ENCODE measurements around the gene BDKRB1.
"Not testable (repeated sequence)": the region's sequence is repeated elsewhere in the genome, so short reads cannot be mapped to it uniquely, and the experiment has no call there.

Gene BDKRB1

DNA sequence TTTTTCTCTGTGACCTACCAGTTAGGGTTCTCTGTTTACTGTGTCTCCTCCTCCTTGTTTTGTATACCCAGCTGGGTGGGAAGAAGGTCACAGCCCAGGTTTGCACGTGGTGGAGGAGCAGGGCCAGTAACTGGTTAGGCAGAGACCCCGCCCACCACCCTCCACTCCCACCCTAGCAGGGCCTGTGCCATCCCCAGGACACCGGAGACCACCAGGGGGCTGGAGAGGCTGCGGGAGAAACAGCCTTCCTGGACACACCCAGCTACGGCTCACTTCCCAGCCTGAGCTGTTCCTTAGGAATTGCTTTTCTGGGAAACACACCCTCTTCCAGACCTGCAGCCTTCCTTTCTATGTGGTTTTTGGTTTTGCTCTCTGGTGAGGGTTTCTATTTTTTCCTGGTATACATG is 30.3 kb upstream of the BDKRB1 start:
- ATAC-seq, result no peak

GRCh38 chr14:96227428-96227827 is 28.6 kb upstream of the BDKRB1 start:
- H3K27me3 Mint-ChIP-seq, result peaks cover 15% of the 10 kb centered on the region
- no peak for ATAC-seq
- H3K4me3 Mint-ChIP-seq, result no peak overlapping the region
- no peak overlapping the region for H3K27ac Mint-ChIP-seq
- no peaks in the 10 kb centered on the region for H3K4me1 Mint-ChIP-seq
- no peaks in the 10 kb centered on the region for H3K36me3 Mint-ChIP-seq
- H3K9me3 Mint-ChIP-seq, result peaks cover 8% of the 10 kb centered on the region

More for the DNA sequence above, 30.3 kb upstream of the BDKRB1 start:
- no peak overlapping the region for H3K27ac Mint-ChIP-seq
- peaks cover 8% of the 10 kb centered on the region for H3K9me3 Mint-ChIP-seq
- peaks cover 28% of the 10 kb centered on the region for H3K27me3 Mint-ChIP-seq
- H3K4me3 Mint-ChIP-seq, result no peak overlapping the region
- no peaks in the 10 kb centered on the region for H3K4me1 Mint-ChIP-seq
- H3K36me3 Mint-ChIP-seq, result no peaks in the 10 kb centered on the region

GRCh38 chr14:96229315-96229714 is 26.7 kb upstream of the BDKRB1 start:
- H3K4me1 Mint-ChIP-seq, result no peaks in the 10 kb centered on the region
- H3K9me3 Mint-ChIP-seq, result peaks cover 8% of the 10 kb centered on the region
- no peak for ATAC-seq
- H3K27ac Mint-ChIP-seq, result no peak overlapping the region
- no peak overlapping the region for H3K4me3 Mint-ChIP-seq
- no peaks in the 10 kb centered on the region for H3K36me3 Mint-ChIP-seq
- peaks cover 15% of the 10 kb centered on the region for H3K27me3 Mint-ChIP-seq

GRCh38 chr14:96231056-96231455 is 25.0 kb upstream of the BDKRB1 start:
- Mint-ChIP-seq H3K27me3 (peaks cover under 1% of the 10 kb centered on the region), H3K4me1 (no peaks in the 10 kb centered on the region), H3K36me3 (no peaks in the 10 kb centered on the region), H3K4me3 (no peak overlapping the region), H3K9me3 (peaks cover 8% of the 10 kb centered on the region), H3K27ac (no peak overlapping the region)
- no peak for ATAC-seq

GRCh38 chr14:96231526-96232130 is 24.4 kb upstream of the BDKRB1 start:
- no peak for ATAC-seq
- Mint-ChIP-seq H3K27me3 (no peaks in the 10 kb centered on the region), H3K4me3 (no peak overlapping the region), H3K36me3 (no peaks in the 10 kb centered on the region), H3K9me3 (peaks cover 8% of the 10 kb centered on the region), H3K4me1 (no peaks in the 10 kb centered on the region), H3K27ac (no peak overlapping the region)

- peaks cover 6% of the 10 kb centered on the region for H3K9me3 Mint-ChIP-seq
- H3K4me1 Mint-ChIP-seq, result no peaks in the 10 kb centered on the region
- H3K27ac Mint-ChIP-seq, result no peak overlapping the region
- H3K36me3 Mint-ChIP-seq, result no peaks in the 10 kb centered on the region
- no peaks in the 10 kb centered on the region for H3K27me3 Mint-ChIP-seq
- H3K4me3 Mint-ChIP-seq, result no peak overlapping the region
- no peak for ATAC-seq
These were observed 23.5 kb upstream of the BDKRB1 start for GRCh38 chr14:96232506-96232905.

DNA sequence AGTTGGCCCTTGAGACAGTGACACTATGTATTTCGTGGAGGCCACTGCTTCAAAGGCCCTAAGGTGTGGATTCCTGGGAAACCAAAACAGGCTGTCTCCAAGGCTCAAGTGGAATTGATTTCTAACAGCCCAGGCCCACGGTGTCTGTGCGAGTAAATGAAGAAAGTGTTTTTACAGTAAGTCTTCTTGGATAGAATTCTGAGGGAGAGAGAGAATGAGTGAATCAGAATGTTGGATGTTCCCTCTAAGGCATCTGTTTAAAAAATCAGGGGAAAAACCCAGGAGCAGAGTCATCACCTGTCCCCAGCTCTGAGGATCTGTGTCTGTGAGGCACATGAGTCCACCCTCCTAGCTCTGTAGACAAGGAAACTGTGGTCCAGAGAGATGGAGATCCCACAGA is 22.3 kb upstream of the BDKRB1 start:
- H3K27ac Mint-ChIP-seq, result no peak overlapping the region

DNA sequence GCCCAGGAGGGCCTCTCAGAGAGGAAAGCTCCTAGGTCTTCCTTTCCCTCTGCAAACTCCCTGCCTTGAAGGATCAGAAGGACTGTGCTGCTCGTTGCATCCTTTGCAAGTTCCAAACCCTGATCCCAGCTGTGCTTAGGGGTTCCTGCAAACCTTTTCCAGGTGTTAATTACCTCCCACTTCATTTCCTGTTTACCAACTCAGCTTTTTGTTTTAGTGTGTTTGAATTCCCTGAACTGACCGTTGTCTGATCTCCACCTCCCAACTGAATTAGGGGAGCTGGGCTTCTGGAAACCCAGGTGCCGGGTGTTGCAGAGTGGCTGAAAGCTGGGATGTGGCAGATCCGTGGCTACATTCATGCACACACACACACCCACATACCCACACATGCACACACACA is 20.6 kb upstream of the BDKRB1 start:
- Mint-ChIP-seq H3K36me3 (no peaks in the 10 kb centered on the region), H3K4me1 (no peaks in the 10 kb centered on the region)
- no peak for ATAC-seq

More for the DNA sequence above, 22.3 kb upstream of the BDKRB1 start:
- H3K27me3 Mint-ChIP-seq, result no peaks in the 10 kb centered on the region
- ATAC-seq, result no peak
- no peaks in the 10 kb centered on the region for H3K36me3 Mint-ChIP-seq
- H3K9me3 Mint-ChIP-seq, result no peaks in the 10 kb centered on the region
- H3K4me1 Mint-ChIP-seq, result no peaks in the 10 kb centered on the region
- H3K4me3 Mint-ChIP-seq, result no peak overlapping the region

DNA sequence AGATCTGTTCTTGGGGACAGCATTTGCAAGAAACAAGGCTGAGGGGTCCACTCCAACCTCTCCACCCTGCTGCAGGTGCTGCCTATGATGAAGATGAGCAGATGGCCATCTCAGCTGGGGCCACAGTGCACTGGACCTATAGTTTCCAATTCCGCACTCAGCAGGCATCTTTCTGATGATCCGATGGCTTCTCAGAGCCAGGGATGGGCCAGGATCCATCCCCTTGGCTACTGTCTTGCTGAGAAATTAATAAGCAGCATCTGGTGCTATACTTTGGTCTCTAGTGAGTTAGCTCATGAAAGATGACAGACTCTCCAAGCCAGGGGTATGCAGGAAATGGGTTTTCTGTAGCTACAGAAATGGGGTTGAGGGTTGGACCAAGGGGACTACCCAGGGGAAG is 18.4 kb upstream of the BDKRB1 start:
- Mint-ChIP-seq H3K4me1 (no peaks in the 10 kb centered on the region), H3K9me3 (no peaks in the 10 kb centered on the region), H3K36me3 (no peaks in the 10 kb centered on the region), H3K4me3 (no peak overlapping the region), H3K27me3 (no peaks in the 10 kb centered on the region), H3K27ac (no peak overlapping the region)
- ATAC-seq, result no peak

More for the DNA sequence above, 20.6 kb upstream of the BDKRB1 start:
- Mint-ChIP-seq H3K9me3 (no peaks in the 10 kb centered on the region), H3K27ac (no peak overlapping the region), H3K4me3 (no peak overlapping the region), H3K27me3 (no peaks in the 10 kb centered on the region)

GRCh38 chr14:96238676-96239265 is 17.2 kb upstream of the BDKRB1 start:
- H3K9me3 Mint-ChIP-seq, result no peaks in the 10 kb centered on the region
- H3K27me3 Mint-ChIP-seq, result no peaks in the 10 kb centered on the region
- H3K4me3 Mint-ChIP-seq, result no peak overlapping the region
- no peak for ATAC-seq
- no peaks in the 10 kb centered on the region for H3K36me3 Mint-ChIP-seq
- H3K4me1 Mint-ChIP-seq, result no peaks in the 10 kb centered on the region
- no peak overlapping the region for H3K27ac Mint-ChIP-seq

DNA sequence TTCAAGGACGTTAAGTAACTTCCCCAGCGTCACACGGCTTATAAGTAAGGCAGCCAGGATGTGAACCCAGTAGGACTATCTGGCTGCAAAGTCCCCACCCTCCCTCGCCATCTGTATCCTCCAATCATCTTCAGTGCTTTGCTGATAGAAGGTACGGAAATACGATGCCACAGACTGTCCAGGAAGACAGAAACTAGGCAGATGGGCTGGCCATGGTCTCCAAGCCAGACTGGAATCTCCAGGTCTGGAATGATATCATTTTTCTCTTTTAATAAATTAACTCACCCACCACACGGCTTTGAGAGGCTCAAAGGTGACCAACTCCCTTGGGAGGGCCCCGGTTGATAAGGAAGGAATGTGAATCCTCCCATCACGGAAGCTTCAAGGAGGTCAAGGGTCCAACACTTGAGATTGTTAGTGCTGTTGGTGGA is 16.3 kb upstream of the BDKRB1 start:
- H3K36me3 Mint-ChIP-seq, result no peaks in the 10 kb centered on the region
- H3K4me3 Mint-ChIP-seq, result no peak overlapping the region
- H3K9me3 Mint-ChIP-seq, result no peaks in the 10 kb centered on the region
- H3K27ac Mint-ChIP-seq, result no peak overlapping the region
- no peak for ATAC-seq
- no peaks in the 10 kb centered on the region for H3K27me3 Mint-ChIP-seq
- H3K4me1 Mint-ChIP-seq, result no peaks in the 10 kb centered on the region

DNA sequence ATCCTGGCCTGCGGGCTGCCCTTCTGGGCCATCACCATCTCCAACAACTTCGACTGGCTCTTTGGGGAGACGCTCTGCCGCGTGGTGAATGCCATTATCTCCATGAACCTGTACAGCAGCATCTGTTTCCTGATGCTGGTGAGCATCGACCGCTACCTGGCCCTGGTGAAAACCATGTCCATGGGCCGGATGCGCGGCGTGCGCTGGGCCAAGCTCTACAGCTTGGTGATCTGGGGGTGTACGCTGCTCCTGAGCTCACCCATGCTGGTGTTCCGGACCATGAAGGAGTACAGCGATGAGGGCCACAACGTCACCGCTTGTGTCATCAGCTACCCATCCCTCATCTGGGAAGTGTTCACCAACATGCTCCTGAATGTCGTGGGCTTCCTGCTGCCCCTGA is 15.4 kb upstream of the BDKRB1 start:
- H3K36me3 Mint-ChIP-seq, result no peaks in the 10 kb centered on the region
- H3K9me3 Mint-ChIP-seq, result peaks cover 4% of the 10 kb centered on the region
- no peak for ATAC-seq
- no peak overlapping the region for H3K4me3 Mint-ChIP-seq
- no peaks in the 10 kb centered on the region for H3K4me1 Mint-ChIP-seq
- no peak overlapping the region for H3K27ac Mint-ChIP-seq
- H3K27me3 Mint-ChIP-seq, result no peaks in the 10 kb centered on the region

GRCh38 chr14:96242126-96242525 is 13.9 kb upstream of the BDKRB1 start:
- H3K27me3 Mint-ChIP-seq, result no peaks in the 10 kb centered on the region
- peaks cover 4% of the 10 kb centered on the region for H3K9me3 Mint-ChIP-seq
- no peaks in the 10 kb centered on the region for H3K4me1 Mint-ChIP-seq
- no peaks in the 10 kb centered on the region for H3K36me3 Mint-ChIP-seq
- no peak overlapping the region for H3K4me3 Mint-ChIP-seq
- no peak for ATAC-seq
- no peak overlapping the region for H3K27ac Mint-ChIP-seq

- Mint-ChIP-seq H3K27me3 (no peaks in the 10 kb centered on the region), H3K4me3 (no peak overlapping the region), H3K36me3 (no peaks in the 10 kb centered on the region), H3K9me3 (peaks cover 4% of the 10 kb centered on the region), H3K4me1 (no peaks in the 10 kb centered on the region), H3K27ac (no peak overlapping the region)
- ATAC-seq, result no peak
These were observed 12.2 kb upstream of the BDKRB1 start for GRCh38 chr14:96243785-96244184.

DNA sequence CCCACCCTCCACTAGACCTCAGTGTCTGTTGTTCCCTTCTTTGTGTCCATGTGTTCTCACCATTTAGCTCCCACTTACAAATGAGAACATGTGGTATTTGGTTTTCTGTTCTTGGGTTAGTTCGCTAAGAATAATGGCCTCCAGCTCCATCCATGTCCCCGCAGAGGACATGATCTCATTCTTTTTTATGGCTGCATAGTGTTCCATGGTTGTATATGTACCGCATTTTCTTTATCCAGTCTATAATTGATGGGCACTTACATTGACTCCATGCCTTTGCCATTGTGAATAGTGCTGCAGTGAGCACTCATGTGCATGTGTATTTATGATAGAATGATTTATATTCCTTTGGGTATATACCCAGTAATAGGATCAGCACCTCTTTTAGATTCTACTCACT is 10.9 kb upstream of the BDKRB1 start:
- H3K27me3 Mint-ChIP-seq, H3K9me3 Mint-ChIP-seq, H3K36me3 Mint-ChIP-seq, H3K27ac Mint-ChIP-seq, H3K4me3 Mint-ChIP-seq, ATAC-seq, H3K4me1 Mint-ChIP-seq: not testable (repeated sequence)

DNA sequence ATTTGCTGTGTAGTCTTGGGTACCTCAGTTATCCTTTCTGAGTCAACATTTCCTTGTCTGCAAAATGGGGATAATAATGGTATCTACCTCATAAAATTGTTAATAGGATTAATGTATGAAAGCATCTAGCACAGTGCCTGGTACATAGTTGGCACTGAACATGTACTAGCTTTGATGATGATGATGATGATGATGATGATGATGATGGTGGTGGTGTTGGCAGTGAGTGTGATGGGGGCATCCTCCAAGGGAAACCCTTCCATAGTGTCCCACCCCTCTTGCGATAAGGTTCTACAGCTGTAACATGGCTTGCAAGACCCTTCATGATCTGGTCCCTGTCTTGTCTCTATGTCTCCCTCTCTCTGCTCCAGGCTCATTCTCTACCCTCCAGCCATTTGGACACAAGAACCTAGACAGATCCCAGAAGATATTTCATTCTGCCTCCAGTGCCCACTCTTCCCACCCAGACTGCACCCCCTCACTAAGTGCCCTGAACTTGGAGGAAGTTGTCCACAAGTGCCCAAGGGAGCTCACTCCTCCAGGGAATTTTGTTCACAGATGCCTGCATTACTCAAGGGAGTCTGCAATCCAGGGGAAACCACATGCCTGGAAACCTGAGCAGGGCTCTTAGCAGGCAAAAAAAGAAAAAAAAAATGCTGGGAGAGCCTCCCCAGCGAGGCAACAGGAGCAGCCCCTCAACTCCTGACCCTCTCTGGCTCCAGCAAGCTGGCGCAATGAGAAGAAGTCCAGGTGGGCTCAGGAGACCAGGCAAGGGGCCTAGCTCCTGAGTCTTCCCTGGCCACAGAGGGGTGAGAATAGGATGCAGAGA is 10.1 kb upstream of the BDKRB1 start:
- ATAC-seq, result no peak
- Mint-ChIP-seq H3K4me1 (no peaks in the 10 kb centered on the region), H3K36me3 (no peaks in the 10 kb centered on the region), H3K9me3 (peaks cover 4% of the 10 kb centered on the region), H3K4me3 (no peak overlapping the region), H3K27me3 (peaks cover 14% of the 10 kb centered on the region), H3K27ac (no peak overlapping the region)
